Mesenchymal stem cell (in vitro differentiated cells and primary cell): Measurements from ENCODE around the gene ENPP1.

Experiments
- DNase-seq: peaks from one replicate; pipeline ENCODE4 v3.0.0-alpha.2; 2013
- H2AFZ ChIP-seq: one replicate; pipeline ENCODE4 v1.6.1; 2013; ENCODE audit warnings: low read depth, mild to moderate bottlenecking, control low read depth, inconsistent platforms, low read length, moderate library complexity
- H2AK5ac ChIP-seq: 2 replicates; pipeline ENCODE4 v1.6.1; 2013; ENCODE audit warnings: low read length, moderate library complexity, mild to moderate bottlenecking, inconsistent platforms; ENCODE audit not compliant: severe bottlenecking
- H2BK120ac ChIP-seq: one replicate; pipeline ENCODE4 v1.6.1; 2013; ENCODE audit warnings: low read depth, mild to moderate bottlenecking, inconsistent platforms, low read length, moderate library complexity
- H2BK12ac ChIP-seq, 2 experiments: one replicate each; pipeline ENCODE4 v1.6.1; 2013; ENCODE audit warnings: inconsistent platforms in 2 of 2, low read length in 2 of 2, mild to moderate bottlenecking in 2 of 2, moderate library complexity in 2 of 2, control low read depth in 1 of 2
- H2BK15ac ChIP-seq: one replicate; pipeline ENCODE4 v1.6.1; 2013; ENCODE audit warnings: mild to moderate bottlenecking, low read depth, inconsistent platforms; ENCODE audit not compliant: poor library complexity, severe bottlenecking
- H2BK5ac ChIP-seq: 2 replicates; pipeline ENCODE4 v1.6.1; 2013; ENCODE audit warnings: low read depth, mild to moderate bottlenecking, low read length, control low read depth, inconsistent platforms; ENCODE audit not compliant: poor library complexity, severe bottlenecking
- H3K14ac ChIP-seq, 2 experiments: one replicate each; pipeline ENCODE4 v1.6.1; 2013; ENCODE audit warnings: inconsistent platforms in 2 of 2, low read length in 2 of 2, control low read depth in 1 of 2, mild to moderate bottlenecking in 1 of 2, moderate library complexity in 1 of 2
- H3K18ac ChIP-seq, 2 experiments: one replicate each; pipeline ENCODE4 v1.6.1; 2013; ENCODE audit warnings: inconsistent platforms in 2 of 2, low read length in 2 of 2, control low read depth in 1 of 2, low read depth in 1 of 2, mild to moderate bottlenecking in 1 of 2
- H3K23ac ChIP-seq, 2 experiments: one replicate each; pipeline ENCODE4 v1.6.1; 2013; ENCODE audit warnings: inconsistent platforms in 2 of 2, low read length in 2 of 2, mild to moderate bottlenecking in 2 of 2, moderate library complexity in 2 of 2, control low read depth in 1 of 2
- H3K27ac ChIP-seq: 2 replicates; pipeline ENCODE4 v1.5.1; 2013; ENCODE audit warnings: mild to moderate bottlenecking, moderate library complexity, low read length, control low read depth, inconsistent platforms; ENCODE audit not compliant: poor library complexity, severe bottlenecking
- H3K27me3 ChIP-seq, 2 experiments: 2 replicates each; pipeline versions ENCODE4 v1.6.1 to v1.7.0; 2013; ENCODE audit warnings: low read length in 2 of 2, mild to moderate bottlenecking in 2 of 2, moderate library complexity in 2 of 2, control low read depth in 1 of 2, inconsistent platforms in 1 of 2; ENCODE audit not compliant: control insufficient read depth in 1 of 2, insufficient read depth in 1 of 2
- H3K36me3 ChIP-seq, 2 experiments: 2 replicates each; pipeline versions ENCODE4 v1.6.1 to v1.7.0; 2013; ENCODE audit warnings: low read length in 2 of 2, control low read depth in 1 of 2, inconsistent platforms in 1 of 2, low read depth in 1 of 2, mild to moderate bottlenecking in 1 of 2; ENCODE audit not compliant: insufficient read depth in 2 of 2, control insufficient read depth in 1 of 2
- H3K4ac ChIP-seq, 2 experiments: one replicate each; pipeline ENCODE4 v1.6.1; 2013; ENCODE audit warnings: inconsistent platforms in 2 of 2, low read length in 2 of 2, mild to moderate bottlenecking in 2 of 2, moderate library complexity in 2 of 2, control low read depth in 1 of 2, low read depth in 1 of 2
- H3K4me1 ChIP-seq: 2 replicates; pipeline ENCODE4 v1.6.1; 2013; ENCODE audit warnings: low read depth, low read length, control low read depth; ENCODE audit not compliant: control insufficient read depth, insufficient read depth
- H3K4me2 ChIP-seq: 2 replicates; pipeline ENCODE4 v1.6.1; 2013; ENCODE audit warnings: low read length, mild to moderate bottlenecking, inconsistent platforms; ENCODE audit not compliant: poor library complexity, severe bottlenecking
- H3K4me3 ChIP-seq, 2 experiments: 2 replicates each; pipeline versions ENCODE4 v1.5.1 to v1.7.0; 2013; ENCODE audit warnings: low read length in 2 of 2, mild to moderate bottlenecking in 2 of 2, control low read depth in 1 of 2, low read depth in 1 of 2; ENCODE audit not compliant: insufficient read depth in 1 of 2
- H3K79me1 ChIP-seq: replicated peaks from 2 replicates; pipeline ENCODE4 v1.6.1; 2013; ENCODE audit warnings: mild to moderate bottlenecking, control low read depth, low read length, inconsistent platforms; ENCODE audit not compliant: poor library complexity, severe bottlenecking
- H3K9ac ChIP-seq: 2 replicates; pipeline ENCODE4 v1.7.0; 2013; ENCODE audit warnings: mild to moderate bottlenecking, low read length, moderate library complexity
- H3K9me3 ChIP-seq: 2 replicates; pipeline ENCODE4 v1.7.0; 2013; ENCODE audit warnings: mild to moderate bottlenecking, low read length; ENCODE audit not compliant: control insufficient read depth
- H4K8ac ChIP-seq: one replicate; pipeline ENCODE4 v1.6.1; 2013; ENCODE audit warnings: inconsistent platforms, mild to moderate bottlenecking, low read length, moderate library complexity
- H4K91ac ChIP-seq: one replicate; pipeline ENCODE4 v1.6.1; 2013; ENCODE audit warnings: mild to moderate bottlenecking, low read length, inconsistent platforms
- WGBS: methylation state at CpG from one replicate; pipeline ENCODE4 v1.1.7; 2013; ENCODE audit warnings: mixed read lengths; 5-methylcytosine and 5-hydroxymethylcytosine counted together

The ENPP1 gene

GRCh38 chr6:131885237-131885636 is 77.4 kb downstream of the ENPP1 start:
- H2BK15ac ChIP-seq, result no peak overlapping the region
- H3K4me3 ChIP-seq, result no peak overlapping the region
- H4K8ac ChIP-seq, result no peak overlapping the region
- H2BK5ac ChIP-seq, result no peak overlapping the region
- H3K36me3 ChIP-seq, result peaks cover 0 to 20% of the 10 kb centered on the region in 2 experiments
- DNase-seq, result no peak
- no peak overlapping the region for H2BK12ac ChIP-seq
- H2AFZ ChIP-seq, result no peak overlapping the region
- H4K91ac ChIP-seq, result no peak overlapping the region
- H3K27ac ChIP-seq, result no peak overlapping the region
- no peak overlapping the region for H2AK5ac ChIP-seq
- no peak overlapping the region for H3K4me2 ChIP-seq
- no peak overlapping the region for H3K23ac ChIP-seq
- no peak overlapping the region for H3K14ac ChIP-seq
- H3K9ac ChIP-seq, result no peak overlapping the region
- H3K4me1 ChIP-seq, result no peaks in the 10 kb centered on the region
- H3K9me3 ChIP-seq, result no peaks in the 10 kb centered on the region
- WGBS, result 59% methylated on average over 1 of the region's 1 CpG
- no peak overlapping the region for H3K4ac ChIP-seq
- no peaks in the 10 kb centered on the region for H3K27me3 ChIP-seq
- H3K79me1 ChIP-seq, result no peaks in the 10 kb centered on the region
- no peak overlapping the region for H2BK120ac ChIP-seq
- no peak overlapping the region for H3K18ac ChIP-seq

- H3K4me1 ChIP-seq, result no peaks in the 10 kb centered on the region
- peaks cover 0 to 25% of the 10 kb centered on the region in 2 experiments for H3K36me3 ChIP-seq
- H3K79me1 ChIP-seq, result no peaks in the 10 kb centered on the region
These were observed 78.7 kb downstream of the ENPP1 start for GRCh38 chr6:131886517-131886916.

GRCh38 chr6:131890091-131890490 is 82.3 kb downstream of the ENPP1 start:
- Histone ChIP-seq H2BK12ac (no peak overlapping the region), H3K9ac (no peak overlapping the region), H3K4me1 (peaks cover 2% of the 10 kb centered on the region), H3K23ac (no peak overlapping the region), H3K18ac (no peak overlapping the region), H3K79me1 (no peaks in the 10 kb centered on the region), H3K4ac (no peak overlapping the region), H4K8ac (no peak overlapping the region), H2AK5ac (no peak overlapping the region), H2AFZ (no peak overlapping the region), H3K27ac (peak overlapping the region; percentile 63), H3K36me3 (peaks cover 0 to 25% of the 10 kb centered on the region in 2 experiments), H3K9me3 (no peaks in the 10 kb centered on the region), H3K27me3 (no peaks in the 10 kb centered on the region), H2BK5ac (no peak overlapping the region), H2BK120ac (no peak overlapping the region), H3K4me3 (no peak overlapping the region), H2BK15ac (no peak overlapping the region), H4K91ac (no peak overlapping the region), H3K4me2 (no peak overlapping the region), H3K14ac (no peak overlapping the region)
- no peak for DNase-seq
- WGBS, result 94% methylated on average over 3 of the region's 3 CpGs

More at GRCh38 chr6:131886517-131886916, 78.7 kb downstream of the ENPP1 start:
- no peak overlapping the region for H3K9ac ChIP-seq
- H3K27me3 ChIP-seq, result no peaks in the 10 kb centered on the region
- no peak overlapping the region for H4K91ac ChIP-seq
- no peak overlapping the region for H2BK15ac ChIP-seq
- H3K4ac ChIP-seq, result no peak overlapping the region
- H3K4me3 ChIP-seq, result no peak overlapping the region
- H3K9me3 ChIP-seq, result no peaks in the 10 kb centered on the region
- H2BK12ac ChIP-seq, result no peak overlapping the region
- H3K14ac ChIP-seq, result no peak overlapping the region
- WGBS, result 92% methylated on average over 2 of the region's 4 CpGs
- no peak overlapping the region for H3K18ac ChIP-seq
- no peak overlapping the region for H2AK5ac ChIP-seq
- H2AFZ ChIP-seq, result no peak overlapping the region
- H3K23ac ChIP-seq, result no peak overlapping the region
- H2BK120ac ChIP-seq, result no peak overlapping the region
- H3K4me2 ChIP-seq, result no peak overlapping the region
- H4K8ac ChIP-seq, result no peak overlapping the region
- H3K27ac ChIP-seq, result no peak overlapping the region
- H2BK5ac ChIP-seq, result no peak overlapping the region
- DNase-seq, result no peak

GRCh38 chr6:131893198-131893597 is 85.4 kb downstream of the ENPP1 start:
- Histone ChIP-seq H3K4ac (no peak overlapping the region), H3K79me1 (no peaks in the 10 kb centered on the region), H2AFZ (no peak overlapping the region), H3K9me3 (peaks cover 12% of the 10 kb centered on the region), H3K14ac (no peak overlapping the region), H4K8ac (no peak overlapping the region), H3K23ac (no peak overlapping the region), H3K4me1 (peaks cover 2% of the 10 kb centered on the region), H2AK5ac (peak overlapping the region; percentile 47), H4K91ac (no peak overlapping the region), H2BK12ac (no peak overlapping the region), H3K4me2 (no peak overlapping the region), H3K27me3 (no peaks in the 10 kb centered on the region), H2BK5ac (no peak overlapping the region), H3K36me3 (peaks cover 0 to 20% of the 10 kb centered on the region in 2 experiments), H3K9ac (no peak overlapping the region), H3K18ac (no peak overlapping the region), H3K4me3 (no peak overlapping the region), H2BK120ac (no peak overlapping the region), H3K27ac (no peak overlapping the region), H2BK15ac (no peak overlapping the region)
- DNase-seq, result no peak
- WGBS, result 79% methylated on average over 1 of the region's 1 CpG
